ENCODE results near the gene CHN2. TPM values are rescaled to one million over a fixed set of nuclear protein-coding genes. Genes with fewer than 3 reads are reported as not detected.

Gene CHN2
- total RNA-seq, 1 experiment from 2014 or later, result 61.2 TPM

GRCh38 chr7:29483219-29484104, 288.9 kb downstream of the CHN2 start:
- no peak overlapping the region for H3K4me3 ChIP-seq (ENCODE audit: low read depth, low read length, poor library complexity, severe bottlenecking)
- DNase-seq (ENCODE audit: low spot score), result no peak
- ChIA-PET CTCF (no interaction called here), POLR2A (ENCODE audit: low non-redundant PET) (interaction anchor here (0.6 kb wide), 1 partner anchor 8 kb away, joined by 4 read pairs; no protein-coding TSS in a partner anchor)
- H3K27ac ChIP-seq (ENCODE audit: low read depth, low read length, poor library complexity, severe bottlenecking), result no peak overlapping the region
- no peaks in the 10 kb centered on the region for H3K36me3 ChIP-seq (ENCODE audit: insufficient read depth, low read length, poor library complexity, severe bottlenecking)
- H3K27me3 ChIP-seq (replicated peaks; ENCODE audit: insufficient read depth, low read depth, low read length, poor library complexity), result no peaks in the 10 kb centered on the region
- BruUV-seq (replicated peaks), result no TSS peak
- TF ChIP-seq EZH2 (IDR thresholded peaks at IDR 0.05; ENCODE audit: borderline replicate concordance, low read depth, low read length, poor library complexity, severe bottlenecking) (no peak), CTCF (conservative IDR thresholded peaks at IDR 0.05; ENCODE audit: low read depth, low read length) (no peak)
- no peaks in the 10 kb centered on the region for H3K9me3 ChIP-seq (ENCODE audit: low read depth, low read length, poor library complexity, severe bottlenecking)
- peaks cover 16% of the 10 kb centered on the region for H3K4me1 ChIP-seq (ENCODE audit: insufficient read depth, low read length, poor library complexity, severe bottlenecking)
- intact Hi-C loops (cut with micrococcal nuclease; ENCODE audit: unreplicated experiment), result no loop called here

- H3K36me3 ChIP-seq (ENCODE audit: insufficient read depth, low read length, poor library complexity, severe bottlenecking), result no peaks in the 10 kb centered on the region
- no peaks in the 10 kb centered on the region for H3K9me3 ChIP-seq (ENCODE audit: low read depth, low read length, poor library complexity, severe bottlenecking)
- ChIA-PET POLR2A (ENCODE audit: low non-redundant PET) (no interaction called here), CTCF (no interaction called here)
- no TSS peak for BruUV-seq (replicated peaks)
- H3K27me3 ChIP-seq (replicated peaks; ENCODE audit: insufficient read depth, low read depth, low read length, poor library complexity), result no peaks in the 10 kb centered on the region
- H3K27ac ChIP-seq (ENCODE audit: low read depth, low read length, poor library complexity, severe bottlenecking), result no peak overlapping the region
- intact Hi-C loops (cut with micrococcal nuclease; ENCODE audit: unreplicated experiment), result no loop called here
- peaks cover 23% of the 10 kb centered on the region for H3K4me1 ChIP-seq (ENCODE audit: insufficient read depth, low read length, poor library complexity, severe bottlenecking)
- H3K4me3 ChIP-seq (ENCODE audit: low read depth, low read length, poor library complexity, severe bottlenecking), result no peak overlapping the region
- DNase-seq (ENCODE audit: low spot score), result no peak
- TF ChIP-seq EZH2 (IDR thresholded peaks at IDR 0.05; ENCODE audit: borderline replicate concordance, low read depth, low read length, poor library complexity, severe bottlenecking), result no peak
- TF ChIP-seq CTCF (conservative IDR thresholded peaks at IDR 0.05; ENCODE audit: low read depth, low read length), result no peak
Measured at GRCh38 chr7:29484280-29484679, 289.7 kb downstream of the CHN2 start.

- TF ChIP-seq EZH2 (IDR thresholded peaks at IDR 0.05; ENCODE audit: borderline replicate concordance, low read depth, low read length, poor library complexity, severe bottlenecking), result no peak
- no peak for TF ChIP-seq CTCF (conservative IDR thresholded peaks at IDR 0.05; ENCODE audit: low read depth, low read length)
- ChIA-PET CTCF (no interaction called here), POLR2A (ENCODE audit: low non-redundant PET) (interaction anchor here (0.7 kb wide), 2 partner anchors 69 to 410 kb away, joined by 4 to 5 read pairs; no protein-coding TSS in a partner anchor)
- no peak for DNase-seq (ENCODE audit: low spot score)
- H3K4me3 ChIP-seq (ENCODE audit: low read depth, low read length, poor library complexity, severe bottlenecking), result no peak overlapping the region
- no peaks in the 10 kb centered on the region for H3K36me3 ChIP-seq (ENCODE audit: insufficient read depth, low read length, poor library complexity, severe bottlenecking)
- no peak overlapping the region for H3K27ac ChIP-seq (ENCODE audit: low read depth, low read length, poor library complexity, severe bottlenecking)
- peaks cover 19% of the 10 kb centered on the region for H3K4me1 ChIP-seq (ENCODE audit: insufficient read depth, low read length, poor library complexity, severe bottlenecking)
- BruUV-seq (replicated peaks), result no TSS peak
- intact Hi-C loops (cut with micrococcal nuclease; ENCODE audit: unreplicated experiment), result no loop called here
- no peaks in the 10 kb centered on the region for H3K27me3 ChIP-seq (replicated peaks; ENCODE audit: insufficient read depth, low read depth, low read length, poor library complexity)
- no peaks in the 10 kb centered on the region for H3K9me3 ChIP-seq (ENCODE audit: low read depth, low read length, poor library complexity, severe bottlenecking)
Measured at GRCh38 chr7:29485339-29486190, 291.0 kb downstream of the CHN2 start.

Data from A673 (cell line).